ENCODE measurements around the gene NHLH2.

- TF ChIP-seq FOXM1 (IDR thresholded peaks at IDR 0.05; ENCODE audit: borderline replicate concordance) (no peak), BHLHE40 (IDR thresholded peaks at IDR 0.05; ENCODE audit: borderline replicate concordance) (no peak), SUZ12 (IDR thresholded peaks at IDR 0.05) (no peak), TARDBP (IDR thresholded peaks at IDR 0.05) (no peak), L3MBTL2 (conservative IDR thresholded peaks at IDR 0.05) (no peak), FOXA1 (IDR thresholded peaks at IDR 0.05) (no peak), ELF4 (IDR thresholded peaks at IDR 0.05) (no peak), NFRKB (IDR thresholded peaks at IDR 0.05) (no peak), SP1 (IDR thresholded peaks at IDR 0.05) (no peak), CTBP1 (IDR thresholded peaks at IDR 0.05; ENCODE audit: borderline replicate concordance) (no peak), FOXK2 (IDR thresholded peaks at IDR 0.05) (no peak)
Observed at GRCh38 chr1:115794976-115795639, 45.8 kb downstream of the NHLH2 start.
